G401 (cell line): ENCODE measurements around the gene CD27. TPM values are rescaled to one million over a fixed set of nuclear protein-coding genes. Genes with fewer than 3 reads are reported as not detected.
A peak's percentile ranks its signal among the peaks of the same experiment; 100 is the strongest.
"Not testable (repeated sequence)": the region's sequence is repeated elsewhere in the genome, so short reads cannot be mapped to it uniquely, and the experiment has no call there.

Experiments
- DNase-seq: peaks from one replicate; pipeline ENCODE4 v3.0.0-alpha.2; 2015; ENCODE audit warnings: low spot score
- in situ Hi-C: cut with HindIII; loops from 2 replicates; pipeline ENCODE4 v1.10.0; 2016; ENCODE audit warnings: low sequenced_read_pairs, mixed read lengths
- total RNA-seq: library from RNA; depleted of rRNA; stranded (reverse); fragments of >200 nt; shearing (Covaris generic); gene quantifications from 2 replicates; pipeline ENCODE4 v1.2.3, GENCODE V29; 2014

Gene CD27
- total RNA-seq, 1 experiment from 2014 or later, result not detected

DNA sequence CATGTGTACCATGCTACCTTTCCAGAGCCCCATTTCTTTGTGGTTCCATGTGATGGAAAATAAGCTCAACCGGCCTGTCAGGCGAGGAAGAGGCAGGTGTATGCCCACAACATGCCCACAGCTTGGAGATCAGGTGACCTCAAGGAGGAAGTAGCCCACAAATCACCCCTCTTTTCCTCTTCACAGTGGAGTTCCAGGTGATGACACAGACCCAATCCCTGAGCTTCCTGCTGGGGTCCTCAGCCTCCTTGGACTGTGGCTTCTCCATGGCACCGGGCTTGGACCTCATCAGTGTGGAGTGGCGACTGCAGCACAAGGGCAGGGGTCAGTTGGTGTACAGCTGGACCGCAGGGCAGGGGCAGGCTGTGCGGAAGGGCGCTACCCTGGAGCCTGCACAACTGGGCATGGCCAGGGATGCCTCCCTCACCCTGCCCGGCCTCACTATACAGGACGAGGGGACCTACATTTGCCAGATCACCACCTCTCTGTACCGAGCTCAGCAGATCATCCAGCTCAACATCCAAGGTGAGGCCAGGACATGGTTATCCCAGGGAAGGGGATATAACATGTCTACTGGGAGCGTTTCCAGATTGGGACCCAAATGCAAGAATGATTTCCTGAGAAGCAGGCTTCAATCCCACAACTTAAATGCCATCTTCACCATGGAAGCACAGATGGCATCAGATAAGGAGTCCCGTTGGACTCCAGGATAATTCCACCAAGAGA lies 12.6 kb downstream of the CD27 start:
- in situ Hi-C loops, result no loop called here
- no peak for DNase-seq

- in situ Hi-C loops, result no loop called here
- DNase-seq, result no peak
Observed at GRCh38 chr12:6458281-6459003, 13.7 kb downstream of the CD27 start.

- DNase-seq, result no peak
- in situ Hi-C loops, result no loop called here
Observed at GRCh38 chr12:6459004-6459337, 14.2 kb downstream of the CD27 start.

DNA sequence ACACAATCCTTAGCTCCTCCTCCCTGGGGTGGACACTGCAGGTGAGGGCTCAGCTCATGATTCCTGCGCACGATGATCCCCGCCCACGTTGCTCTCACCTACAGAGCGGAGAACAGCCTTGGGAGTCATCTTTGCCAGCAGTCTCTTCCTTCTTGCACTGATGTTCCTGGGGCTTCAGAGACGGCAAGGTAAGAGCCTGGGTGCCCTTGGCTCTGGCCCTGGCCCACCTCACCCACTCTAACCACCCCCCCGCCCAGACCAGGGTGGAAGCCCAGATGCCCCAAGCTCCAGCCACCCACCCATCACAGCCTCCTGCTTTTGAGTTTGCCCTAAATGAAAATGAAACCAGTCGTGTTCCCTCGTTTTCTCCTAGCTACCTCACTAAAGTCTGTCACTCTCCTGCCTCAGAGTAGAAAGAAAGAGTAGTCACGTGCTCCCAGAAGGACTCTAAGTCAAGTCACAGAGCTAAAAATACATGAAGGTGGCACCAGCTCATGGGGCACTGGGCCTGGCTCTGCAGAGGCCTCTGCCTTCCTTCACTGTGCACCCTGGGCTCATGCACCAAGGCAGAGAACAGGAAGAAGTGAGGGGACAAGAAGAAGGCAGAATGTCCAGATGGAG lies 16.1 kb downstream of the CD27 start:
- in situ Hi-C loops, result no loop called here
- no peak for DNase-seq

DNA sequence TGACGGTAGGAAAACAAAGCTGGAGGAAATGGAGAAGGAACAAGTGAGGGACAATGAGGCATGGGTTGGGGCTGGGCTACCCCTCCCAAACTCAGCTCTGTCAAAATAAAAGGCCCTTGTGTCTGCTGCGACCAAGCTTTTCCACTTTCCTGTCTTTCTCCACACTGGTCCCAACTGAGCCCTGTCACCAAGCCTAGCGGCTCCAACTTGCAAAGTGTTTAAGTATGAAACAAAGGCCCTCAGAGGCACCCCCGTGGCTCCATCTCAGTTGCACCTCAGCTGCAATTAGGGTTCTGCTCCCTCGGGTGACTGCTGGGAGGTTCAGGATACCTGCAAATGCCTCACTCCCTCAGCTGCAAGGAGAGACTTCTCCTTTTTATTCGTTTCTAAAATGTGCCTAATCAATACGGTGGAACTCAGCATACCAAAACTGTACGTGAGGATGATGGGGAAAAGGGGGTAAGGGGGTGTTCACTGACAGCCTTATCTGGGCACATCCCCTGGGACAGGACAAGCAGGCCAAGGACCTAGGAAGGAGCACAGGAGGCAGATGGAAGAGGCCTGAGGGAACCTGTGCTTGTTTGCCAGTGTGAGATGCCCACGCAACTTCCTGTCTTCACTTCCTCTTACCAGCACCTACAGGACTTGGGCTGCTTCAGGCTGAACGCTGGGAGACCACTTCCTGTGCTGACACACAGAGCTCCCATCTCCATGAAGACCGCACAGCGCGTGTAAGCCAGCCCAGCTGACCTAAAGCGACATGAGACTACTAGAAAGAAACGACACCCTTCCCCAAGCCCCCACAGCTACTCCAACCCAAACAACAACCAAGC lies 16.9 kb downstream of the CD27 start:
- in situ Hi-C loops, result no loop called here
- no peak for DNase-seq

- DNase-seq, result no peak
- in situ Hi-C loops, result no loop called here
Observed at GRCh38 chr12:6462234-6462995, 17.7 kb downstream of the CD27 start.

GRCh38 chr12:6463216-6463615 lies 18.5 kb downstream of the CD27 start:
- DNase-seq, result no peak
- in situ Hi-C loops, result no loop called here

- DNase-seq, result no peak
- in situ Hi-C loops, result no loop called here
Observed at GRCh38 chr12:6463858-6464257, 19.1 kb downstream of the CD27 start.

- in situ Hi-C loops, result no loop called here
- peak; percentile 37 for DNase-seq
Observed at GRCh38 chr12:6464531-6464930, 19.8 kb downstream of the CD27 start.

DNA sequence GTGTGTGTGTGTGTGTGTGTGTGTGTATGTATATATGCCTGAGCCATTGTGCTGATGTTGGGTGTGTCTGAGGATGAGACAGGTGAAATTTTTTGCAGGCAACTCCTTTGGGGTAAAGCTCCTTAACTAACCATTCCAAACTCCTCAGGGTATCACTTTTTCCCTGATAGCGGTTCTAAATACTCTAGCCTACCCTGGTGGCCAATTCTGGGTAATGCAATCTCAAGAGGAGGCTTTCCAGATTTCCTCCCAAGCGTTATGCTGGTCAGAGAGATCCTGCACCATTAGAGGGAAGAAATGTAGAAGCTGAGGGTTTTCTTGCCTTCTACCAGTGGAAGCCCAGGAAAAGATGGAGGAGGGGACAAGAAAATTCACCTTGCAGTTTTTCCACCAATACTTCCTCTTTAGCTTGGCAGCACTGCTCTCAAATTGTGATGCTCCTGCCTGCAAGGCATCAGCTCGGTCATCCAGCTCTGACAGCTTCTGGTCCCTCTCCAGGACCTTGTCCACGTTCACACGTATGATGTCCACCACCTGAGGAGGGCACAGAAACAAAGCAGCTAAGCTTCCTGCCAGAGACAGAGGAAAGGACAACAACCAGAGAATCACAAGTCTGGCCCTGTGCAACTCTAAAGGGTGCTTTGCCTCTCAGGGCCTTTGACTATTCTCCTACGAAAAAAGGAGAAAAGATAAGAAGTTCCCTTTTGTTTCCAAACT lies 20.9 kb downstream of the CD27 start:
- peak; percentile 81 for DNase-seq
- in situ Hi-C loops, result no loop called here

DNA sequence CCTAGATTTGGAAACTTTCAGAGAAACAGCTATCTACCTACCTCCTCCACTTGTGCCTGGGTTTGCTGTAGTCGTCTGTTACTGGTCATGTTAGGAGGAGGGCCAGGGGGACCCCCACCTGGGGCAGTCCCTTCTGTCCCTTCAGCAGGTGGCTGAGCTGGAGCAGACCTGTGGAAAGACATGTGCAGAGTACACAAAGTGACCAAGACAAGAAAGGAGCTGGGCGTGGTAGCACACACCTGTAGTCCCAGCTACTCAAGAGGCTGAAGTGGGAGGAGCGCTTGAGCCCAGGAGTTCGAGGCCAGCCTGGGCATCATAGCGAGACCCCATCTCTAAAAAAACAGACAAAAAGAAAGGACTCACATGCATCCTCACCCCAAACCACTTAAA lies 21.4 kb downstream of the CD27 start:
- in situ Hi-C loops, result no loop called here

GRCh38 chr12:6466751-6467150 lies 22.0 kb downstream of the CD27 start:
- in situ Hi-C loops, DNase-seq: not testable (repeated sequence)

More for the DNA sequence above, 21.4 kb downstream of the CD27 start:
- DNase-seq, result no peak

GRCh38 chr12:6467571-6468282 lies 23.0 kb downstream of the CD27 start:
- in situ Hi-C loops, DNase-seq: not testable (repeated sequence)

DNA sequence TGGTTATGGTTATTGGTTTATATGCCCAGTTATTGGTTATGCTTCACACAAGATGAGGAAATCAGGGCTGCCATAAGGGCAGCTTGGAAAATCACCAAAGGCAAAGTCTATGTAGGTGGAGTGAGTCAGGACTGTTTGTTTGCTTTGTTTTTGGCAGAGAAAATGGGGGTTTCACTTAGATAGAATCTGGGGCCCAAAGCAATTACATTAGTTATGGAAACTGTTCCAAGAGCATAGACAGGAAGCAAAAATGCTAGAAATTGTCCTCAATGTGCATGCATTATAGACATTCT lies 23.5 kb downstream of the CD27 start:
- no peak for DNase-seq
- in situ Hi-C loops, result no loop called here

GRCh38 chr12:6469092-6469491 lies 24.3 kb downstream of the CD27 start:
- DNase-seq, result no peak
- in situ Hi-C loops, result no loop called here

GRCh38 chr12:6469609-6470374 lies 25.0 kb downstream of the CD27 start:
- in situ Hi-C loops, result no loop called here
- DNase-seq, result peak; percentile 23
